SU-DHL-6 (cell line): Measurements from ENCODE around the gene CAVIN3.

Experiments used
- H2AFZ ChIP-seq: fragments of 200-600 bp; sonication (generic); 2 replicates; pipeline ENCODE4 v1.6.1; 2014; ENCODE audit warnings: low read depth, mild to moderate bottlenecking, moderate library complexity, mixed read lengths, antibody characterized with exemption, low read length; ENCODE audit not compliant: severe bottlenecking
- H3F3A ChIP-seq: fragments of 200-600 bp; shearing (Covaris generic); 2 replicates; pipeline ENCODE4 v1.6.0; 2016; ENCODE audit warnings: antibody characterized with exemption, mild to moderate bottlenecking; ENCODE audit not compliant: insufficient read depth
- H3K27ac ChIP-seq: fragments of 200-600 bp; sonication (generic); 2 replicates; pipeline ENCODE4 v1.5.1; 2016; ENCODE audit warnings: low read depth, mild to moderate bottlenecking, low read length, moderate library complexity, mixed read lengths
- H3K27me3 ChIP-seq: fragments of 200-600 bp; sonication (generic), shearing (Covaris generic); 2 replicates; pipeline ENCODE4 v1.6.0; 2014; ENCODE audit warnings: mild to moderate bottlenecking, low read length
- H3K36me3 ChIP-seq: fragments of 200-600 bp; sonication (generic); 2 replicates; pipeline ENCODE4 v1.6.1; 2014; ENCODE audit warnings: mild to moderate bottlenecking, low read length, mixed read lengths
- H3K4me2 ChIP-seq: fragments of 300-600, 200-600 bp; shearing (Covaris generic), sonication (generic); 2 replicates; pipeline ENCODE4 v1.6.0; 2014; ENCODE audit warnings: low read length, low read depth, mild to moderate bottlenecking; ENCODE audit not compliant: poor library complexity, severe bottlenecking
- H3K4me3 ChIP-seq: fragments of 200-600 bp; sonication (generic); 2 replicates; pipeline ENCODE4 v1.5.1; 2014; ENCODE audit warnings: antibody characterized with exemption, low read length, mild to moderate bottlenecking, mixed read lengths; ENCODE audit not compliant: insufficient read depth, poor library complexity, severe bottlenecking
- H3K79me2 ChIP-seq: fragments of 200-600 bp; sonication (generic); 2 replicates; pipeline ENCODE4 v1.6.1; 2014; ENCODE audit warnings: mild to moderate bottlenecking, low read length, moderate library complexity; ENCODE audit not compliant: insufficient read depth
- H3K9ac ChIP-seq: fragments of 200-600 bp; sonication (generic); 2 replicates; pipeline ENCODE4 v1.7.0; 2014; ENCODE audit warnings: mild to moderate bottlenecking, low read length
- H3K9me2 ChIP-seq: fragments of 200-600 bp; sonication (generic); replicated peaks from 2 replicates; pipeline ENCODE4 v1.6.1; 2014; ENCODE audit warnings: low read length; ENCODE audit not compliant: insufficient read depth
- H3K9me3 ChIP-seq: fragments of 200-600 bp; sonication (generic); 2 replicates; pipeline ENCODE4 v1.6.1; 2014; ENCODE audit warnings: low read length, mixed read lengths; ENCODE audit not compliant: insufficient read depth
- H4K20me1 ChIP-seq: fragments of 200-600 bp; sonication (generic); 2 replicates; pipeline ENCODE4 v1.6.1; 2014; ENCODE audit warnings: low read depth, mild to moderate bottlenecking, antibody characterized with exemption, low read length, moderate library complexity, mixed read lengths
- CTCF ChIP-seq: fragments of 200-600 bp; sonication (generic); IDR thresholded peaks from one replicate; pipeline ENCODE4 v1.5.1; 2017; ENCODE audit warnings: antibody characterized with exemption, mild to moderate bottlenecking, low read length, moderate library complexity; ENCODE audit not compliant: insufficient read depth, poor library complexity, severe bottlenecking
- EZH2phosphoT487 ChIP-seq: fragments of 200-600 bp; sonication (generic), shearing (Covaris generic); conservative IDR thresholded peaks from 2 replicates; pipeline ENCODE4 v1.6.1; 2018; ENCODE audit warnings: mild to moderate bottlenecking, antibody characterized with exemption, low read length, moderate library complexity, mixed read lengths

The CAVIN3 gene

GRCh38 chr11:6345366-6345765 lies 25.1 kb upstream of the CAVIN3 start:
- H3K4me3 ChIP-seq: no peak overlapping the region
- no peaks in the 10 kb centered on the region for H3K79me2 ChIP-seq
- H4K20me1 ChIP-seq: no peaks in the 10 kb centered on the region
- H3K9me2 ChIP-seq: no peaks in the 10 kb centered on the region
- no peak overlapping the region for H3K27ac ChIP-seq
- no peaks in the 10 kb centered on the region for H3F3A ChIP-seq
- H3K36me3 ChIP-seq: no peaks in the 10 kb centered on the region
- H2AFZ ChIP-seq: no peak overlapping the region
- no peaks in the 10 kb centered on the region for H3K27me3 ChIP-seq
- TF ChIP-seq EZH2phosphoT487 (no peak), CTCF (no peak)
- no peak overlapping the region for H3K9ac ChIP-seq
- no peak overlapping the region for H3K4me2 ChIP-seq
- H3K9me3 ChIP-seq: no peaks in the 10 kb centered on the region

- Histone ChIP-seq H2AFZ (no peak overlapping the region), H4K20me1 (no peaks in the 10 kb centered on the region), H3K9ac (no peak overlapping the region), H3K9me2 (no peaks in the 10 kb centered on the region), H3K27ac (no peak overlapping the region), H3K27me3 (no peaks in the 10 kb centered on the region), H3K9me3 (no peaks in the 10 kb centered on the region), H3K4me2 (no peak overlapping the region), H3F3A (no peaks in the 10 kb centered on the region), H3K4me3 (no peak overlapping the region), H3K36me3 (no peaks in the 10 kb centered on the region), H3K79me2 (no peaks in the 10 kb centered on the region)
- TF ChIP-seq EZH2phosphoT487: no peak
- TF ChIP-seq CTCF: no peak
Measured at GRCh38 chr11:6336293-6336692, 16.0 kb upstream of the CAVIN3 start.

- H3K4me3 ChIP-seq: no peak overlapping the region
- H2AFZ ChIP-seq: no peak overlapping the region
- H3K9me3 ChIP-seq: no peaks in the 10 kb centered on the region
- no peaks in the 10 kb centered on the region for H4K20me1 ChIP-seq
- no peaks in the 10 kb centered on the region for H3K79me2 ChIP-seq
- H3K27ac ChIP-seq: no peak overlapping the region
- H3K36me3 ChIP-seq: no peaks in the 10 kb centered on the region
- no peaks in the 10 kb centered on the region for H3F3A ChIP-seq
- H3K9ac ChIP-seq: no peak overlapping the region
- H3K4me2 ChIP-seq: no peak overlapping the region
- H3K9me2 ChIP-seq: no peaks in the 10 kb centered on the region
- TF ChIP-seq EZH2phosphoT487 (no peak), CTCF (no peak)
- no peaks in the 10 kb centered on the region for H3K27me3 ChIP-seq
Measured at GRCh38 chr11:6334806-6335205, 14.5 kb upstream of the CAVIN3 start.

- no peaks in the 10 kb centered on the region for H4K20me1 ChIP-seq
- no peak for TF ChIP-seq EZH2phosphoT487
- TF ChIP-seq CTCF: no peak
- no peaks in the 10 kb centered on the region for H3K9me3 ChIP-seq
- H3K27me3 ChIP-seq: 0 out of 2 replicates have a peak, but pooled peaks cover 2% of the 10 kb centered on the region
- H3K9me2 ChIP-seq: no peaks in the 10 kb centered on the region
- H3K4me2 ChIP-seq: no peak overlapping the region
- H3K27ac ChIP-seq: no peak overlapping the region
- no peaks in the 10 kb centered on the region for H3K79me2 ChIP-seq
- no peak overlapping the region for H3K9ac ChIP-seq
- H3F3A ChIP-seq: no peaks in the 10 kb centered on the region
- H3K36me3 ChIP-seq: no peaks in the 10 kb centered on the region
- H2AFZ ChIP-seq: no peak overlapping the region
- no peak overlapping the region for H3K4me3 ChIP-seq
Measured at GRCh38 chr11:6333095-6333494, 12.8 kb upstream of the CAVIN3 start.
